22Rv1 (cell line): ENCODE measurements around the gene PIGS.

ENCODE experiments used
- CTCF ChIP-seq: fragments of 450-650 bp; IDR thresholded peaks from 2 replicates; pipeline ENCODE4 v1.5.1; 2017; ENCODE audit warnings: mild to moderate bottlenecking
- ZFX ChIP-seq: fragments of 450-650 bp; IDR thresholded peaks from 2 replicates; pipeline ENCODE4 v1.6.1; 2017; ENCODE audit warnings: antibody characterized with exemption, borderline replicate concordance

- TF ChIP-seq CTCF (no peak), ZFX (no peak)
These were observed 38.1 kb downstream of the PIGS start for GRCh38 chr17:28533091-28533807.
